Natural killer cell (primary cell): ENCODE results near the gene CYFIP2. TPM values are rescaled to one million over a fixed set of nuclear protein-coding genes. Genes with fewer than 3 reads are reported as not detected.
"Not testable (repeated sequence)": the region's sequence is repeated elsewhere in the genome, so short reads cannot be mapped to it uniquely, and the experiment has no call there.

Source experiments
- ATAC-seq, 3 donors: fragments of 150-1000 bp in 2 of 3; fragments of 200-7000 bp in 1 of 3; cut with Tn5 transposase; 1 replicate in 1 of 3; 2 replicates in 2 of 3; pipeline ENCODE4 v1.10.0; 2021; ENCODE audit warnings: mild to moderate bottlenecking in 2 of 3, moderate library complexity in 2 of 3
- DNase-seq, 2 donors: peaks; one replicate each; pipeline versions ENCODE4 v3.0.0 to v3.0.0-alpha.2; 2013 to 2021; ENCODE audit warnings: mixed read lengths in 1 of 2
- H3K27ac ChIP-seq: one replicate; pipeline ENCODE4 v1.5.1; 2013; ENCODE audit warnings: mild to moderate bottlenecking, low read length
- H3K27me3 ChIP-seq: one replicate; pipeline ENCODE4 v1.6.1; 2013; ENCODE audit warnings: low read length; ENCODE audit not compliant: control insufficient read depth, insufficient read depth
- H3K36me3 ChIP-seq: one replicate; pipeline ENCODE4 v1.6.1; 2013; ENCODE audit warnings: low read length; ENCODE audit not compliant: control insufficient read depth, insufficient read depth
- H3K4me1 ChIP-seq: one replicate; pipeline ENCODE4 v1.6.1; 2013; ENCODE audit warnings: low read length; ENCODE audit not compliant: control insufficient read depth, insufficient read depth
- H3K4me3 ChIP-seq: one replicate; pipeline ENCODE4 v1.5.1; 2013; ENCODE audit warnings: low read length
- H3K9me3 ChIP-seq: one replicate; pipeline ENCODE4 v1.6.1; 2013; ENCODE audit warnings: low read length; ENCODE audit not compliant: control insufficient read depth, insufficient read depth
- H3K27ac Mint-ChIP-seq, 2 donors: one replicate each; pipeline ENCODE4 v1.8.0; 2022; ENCODE audit warnings: mild to moderate bottlenecking in 2 of 2, mixed read lengths in 2 of 2, moderate library complexity in 1 of 2
- H3K27me3 Mint-ChIP-seq, 2 donors: one replicate each; pipeline ENCODE4 v1.8.0; 2022; ENCODE audit warnings: low read depth in 2 of 2, mixed read lengths in 2 of 2
- H3K36me3 Mint-ChIP-seq: one replicate; pipeline ENCODE4 v1.8.0; 2022; ENCODE audit warnings: mixed read lengths
- H3K4me1 Mint-ChIP-seq, 2 donors: one replicate each; pipeline ENCODE4 v1.8.0; 2022; ENCODE audit warnings: mixed read lengths in 2 of 2
- H3K4me3 Mint-ChIP-seq: one replicate; pipeline ENCODE4 v1.8.0; 2022; ENCODE audit warnings: mild to moderate bottlenecking, moderate library complexity, mixed read lengths
- H3K9me3 Mint-ChIP-seq, 2 donors: one replicate each; pipeline ENCODE4 v1.8.0; 2022; ENCODE audit warnings: mixed read lengths in 2 of 2
- WGBS: methylation state at CpG from one replicate; pipeline ENCODE4 v1.1.7; 2013; ENCODE audit warnings: missing lambda C conversion rate; ENCODE audit not compliant: insufficient coverage; 5-methylcytosine and 5-hydroxymethylcytosine counted together
- intact Hi-C: fragments of 100-400 bp; cut with micrococcal nuclease; formaldehyde crosslinking; loops from one replicate; pipeline ENCODE4 v1.14.2; 2022
- total RNA-seq, 4 donors: library from RNA; stranded (reverse); fragments of 120-200 nt in 1 of 4; gene quantifications; one replicate each; pipeline versions ENCODE4 v1.2.3 to v1.2.4, GENCODE V29; 2013 to 2022
- TF ChIP-seq, protein P1 (sequence below): fragments of 200-600 bp; IDR thresholded peaks from one replicate; pipeline ENCODE4 v1.8.0; 2022; ENCODE audit warnings: antibody characterized with exemption

CYFIP2 gene
- total RNA-seq, 3 donors from 2014 or later (not counting 1 experiment from before 2014, with no cell fraction given): 464 to 542 (median 532) TPM

DNA sequence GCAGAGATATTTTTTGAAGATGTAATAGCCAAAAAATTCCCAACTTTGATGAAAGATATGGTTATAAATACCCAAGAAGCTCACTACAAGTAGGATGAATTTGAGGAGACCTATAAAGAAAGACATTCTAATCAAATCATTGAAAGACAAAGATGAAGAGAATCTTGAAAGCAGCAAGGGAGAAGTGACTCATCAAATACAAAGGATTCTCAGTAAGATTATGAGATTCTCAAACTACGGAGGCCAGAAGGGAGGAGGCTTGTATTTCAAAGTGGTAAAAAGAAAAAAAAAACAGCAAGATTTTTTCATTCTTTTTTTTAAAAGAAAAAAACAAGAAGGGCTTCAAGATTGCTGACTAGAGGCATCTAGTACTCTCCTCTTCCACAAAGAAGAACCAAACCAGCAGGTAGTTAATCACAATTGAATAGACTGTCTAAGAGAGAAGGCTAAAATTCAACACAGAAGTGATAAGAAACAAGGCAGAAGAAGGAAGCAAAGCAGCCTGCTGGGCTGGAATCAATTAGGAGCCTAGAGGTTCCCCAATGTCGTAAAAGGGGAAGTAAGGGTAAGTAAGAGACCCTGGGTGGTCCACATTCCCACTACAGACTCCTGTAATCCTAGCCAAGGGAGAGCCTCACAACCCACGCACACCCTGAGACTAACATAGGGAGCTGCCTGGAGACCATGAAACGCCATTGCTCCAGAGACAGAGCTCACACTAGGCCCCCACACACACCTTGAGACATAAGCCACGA is 135.0 kb downstream of the CYFIP2 start:
- no peak for ATAC-seq
- Mint-ChIP-seq H3K36me3 (peaks cover 21% of the 10 kb centered on the region), H3K27ac (no peak overlapping the region), H3K27me3 (peaks cover 15 to 19% of the 10 kb centered on the region in 2 donors), H3K4me1 (no peaks in the 10 kb centered on the region), H3K9me3 (peaks cover 4 to 17% of the 10 kb centered on the region in 2 donors), H3K4me3 (no peak overlapping the region)
- H3K4me3 ChIP-seq: no peak overlapping the region
- TF ChIP-seq, protein P1, sequence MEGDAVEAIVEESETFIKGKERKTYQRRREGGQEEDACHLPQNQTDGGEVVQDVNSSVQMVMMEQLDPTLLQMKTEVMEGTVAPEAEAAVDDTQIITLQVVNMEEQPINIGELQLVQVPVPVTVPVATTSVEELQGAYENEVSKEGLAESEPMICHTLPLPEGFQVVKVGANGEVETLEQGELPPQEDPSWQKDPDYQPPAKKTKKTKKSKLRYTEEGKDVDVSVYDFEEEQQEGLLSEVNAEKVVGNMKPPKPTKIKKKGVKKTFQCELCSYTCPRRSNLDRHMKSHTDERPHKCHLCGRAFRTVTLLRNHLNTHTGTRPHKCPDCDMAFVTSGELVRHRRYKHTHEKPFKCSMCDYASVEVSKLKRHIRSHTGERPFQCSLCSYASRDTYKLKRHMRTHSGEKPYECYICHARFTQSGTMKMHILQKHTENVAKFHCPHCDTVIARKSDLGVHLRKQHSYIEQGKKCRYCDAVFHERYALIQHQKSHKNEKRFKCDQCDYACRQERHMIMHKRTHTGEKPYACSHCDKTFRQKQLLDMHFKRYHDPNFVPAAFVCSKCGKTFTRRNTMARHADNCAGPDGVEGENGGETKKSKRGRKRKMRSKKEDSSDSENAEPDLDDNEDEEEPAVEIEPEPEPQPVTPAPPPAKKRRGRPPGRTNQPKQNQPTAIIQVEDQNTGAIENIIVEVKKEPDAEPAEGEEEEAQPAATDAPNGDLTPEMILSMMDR: no peak
- intact Hi-C loops: no loop called here
- no peaks in the 10 kb centered on the region for H3K4me1 ChIP-seq
- 74% methylated on average over 4 of the region's 5 CpGs for WGBS
- no peaks in the 10 kb centered on the region for H3K27me3 ChIP-seq
- no peak overlapping the region for H3K27ac ChIP-seq
- H3K36me3 ChIP-seq: no peaks in the 10 kb centered on the region
- H3K9me3 ChIP-seq: peaks cover 4% of the 10 kb centered on the region
- no peak for DNase-seq

DNA sequence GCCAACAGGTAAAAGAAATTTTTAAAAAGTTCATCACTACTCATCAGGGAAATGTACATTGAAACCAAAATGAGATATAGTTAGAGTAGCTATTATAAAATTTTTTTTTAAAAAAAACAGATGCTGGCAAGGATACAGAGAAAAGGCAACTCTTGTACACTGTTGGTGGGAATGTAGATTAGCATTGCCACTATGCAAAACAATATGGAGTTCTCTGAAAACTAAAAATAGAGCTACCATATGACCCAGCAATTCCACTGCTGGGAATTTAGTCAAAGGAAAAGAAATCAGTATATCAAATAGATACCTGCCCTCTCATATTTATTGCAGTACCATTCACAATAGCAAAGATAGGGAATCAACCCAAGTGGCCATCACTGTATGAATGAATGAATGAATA is 149.9 kb downstream of the CYFIP2 start:
- H3K9me3 Mint-ChIP-seq: no peaks in the 10 kb centered on the region
- H3K27ac Mint-ChIP-seq: no peak overlapping the region
- H3K36me3 Mint-ChIP-seq: no peaks in the 10 kb centered on the region
- Histone ChIP-seq H3K27me3 (no peaks in the 10 kb centered on the region), H3K4me1 (no peaks in the 10 kb centered on the region), H3K4me3 (no peak overlapping the region), H3K36me3 (no peaks in the 10 kb centered on the region), H3K27ac (no peak overlapping the region), H3K9me3 (no peaks in the 10 kb centered on the region)
- no peaks in the 10 kb centered on the region for H3K4me1 Mint-ChIP-seq
- intact Hi-C loops: no loop called here
- ATAC-seq (no peak), DNase-seq (no peak)
- TF ChIP-seq, protein P1: no peak
- no peak overlapping the region for H3K4me3 Mint-ChIP-seq
- H3K27me3 Mint-ChIP-seq: peaks cover 21 to 37% of the 10 kb centered on the region in 2 donors

DNA sequence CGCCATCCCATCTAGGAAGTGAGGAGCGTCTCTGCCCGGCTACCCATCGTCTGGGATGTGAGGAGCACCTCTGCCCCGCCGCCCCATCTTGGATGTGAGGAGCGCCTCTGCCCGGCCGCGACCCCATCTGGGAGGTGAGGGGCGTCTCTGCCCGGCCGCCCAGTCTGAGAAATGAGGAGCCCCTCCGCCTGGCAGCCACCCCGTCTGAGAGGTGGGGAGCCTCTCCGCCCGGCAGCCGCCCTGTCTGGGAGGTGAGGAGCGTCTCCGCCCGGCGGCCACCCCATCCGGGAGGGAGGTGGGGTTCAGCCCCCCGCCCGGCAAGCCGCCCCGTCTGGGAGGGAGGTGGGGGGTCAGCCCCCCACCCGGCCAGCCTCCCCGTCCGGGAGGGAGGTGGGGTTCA is 153.6 kb downstream of the CYFIP2 start:
- H3K4me1 ChIP-seq, H3K36me3 ChIP-seq, H3K36me3 Mint-ChIP-seq, H3K27ac ChIP-seq, ATAC-seq, H3K4me1 Mint-ChIP-seq, H3K9me3 ChIP-seq, H3K4me3 Mint-ChIP-seq, H3K27ac Mint-ChIP-seq, intact Hi-C loops, DNase-seq, H3K27me3 Mint-ChIP-seq, H3K4me3 ChIP-seq, H3K9me3 Mint-ChIP-seq, H3K27me3 ChIP-seq: not testable (repeated sequence)
- WGBS: 96% methylated on average over 29 of the region's 30 CpGs

DNA sequence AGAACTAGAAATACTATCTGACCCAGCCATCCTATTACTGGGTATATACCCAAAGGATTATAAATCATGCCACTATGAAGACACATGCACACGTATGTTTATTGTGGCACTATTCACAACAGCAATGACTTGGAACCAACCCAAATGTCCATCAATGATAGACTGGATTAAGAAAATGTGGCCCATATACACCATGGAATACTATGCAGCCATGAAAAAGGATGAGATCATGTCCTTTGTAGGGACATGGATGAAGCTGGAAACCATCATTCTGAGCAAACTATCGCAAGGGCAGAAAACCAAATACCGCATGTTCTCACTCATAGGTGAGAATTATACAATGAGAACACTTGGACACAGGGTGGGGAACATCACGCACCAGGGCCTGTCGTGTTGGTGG is 164.0 kb downstream of the CYFIP2 start:
- H3K4me3 Mint-ChIP-seq, H3K27ac Mint-ChIP-seq, H3K9me3 ChIP-seq, H3K4me1 ChIP-seq, H3K27me3 ChIP-seq, H3K27ac ChIP-seq, H3K4me3 ChIP-seq, H3K36me3 ChIP-seq, H3K4me1 Mint-ChIP-seq, H3K36me3 Mint-ChIP-seq, DNase-seq, ATAC-seq, H3K9me3 Mint-ChIP-seq: not testable (repeated sequence)
- intact Hi-C loops: loop anchor here (10.0 kb wide), 1 partner anchor 285 kb away; no protein-coding TSS in a partner anchor
- WGBS: 97% methylated on average over 5 of the region's 5 CpGs
- H3K27me3 Mint-ChIP-seq: peaks cover 18 to 48% of the 10 kb centered on the region in 2 donors
